ENCODE results near the gene SCGB3A2. TPM values are rescaled to one million over a fixed set of nuclear protein-coding genes. Genes with fewer than 3 reads are reported as not detected.

SCGB3A2 gene
- total RNA-seq, 1 donor from 2014 or later, result not detected

DNA sequence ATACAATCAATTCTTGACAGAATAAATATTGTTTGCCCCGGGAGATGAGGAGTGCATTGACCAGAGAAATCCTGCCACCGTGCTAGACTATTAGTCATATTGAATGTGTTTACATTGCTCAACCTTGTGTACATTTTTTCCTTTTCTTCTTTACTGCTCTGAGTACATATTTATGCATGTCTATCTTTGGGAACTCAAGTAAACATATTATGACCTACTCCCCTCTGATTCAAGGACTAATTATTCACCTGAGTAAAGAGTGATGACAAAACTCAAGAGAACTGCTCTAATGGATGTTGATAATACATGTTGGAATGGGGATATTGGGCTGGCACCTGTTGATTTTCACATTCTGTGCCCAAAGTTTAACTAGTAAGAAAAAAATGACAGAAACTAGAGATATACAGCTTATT, 43.1 kb upstream of the SCGB3A2 start:
- H3K4me3 Mint-ChIP-seq, result no peak overlapping the region
- no peaks in the 10 kb centered on the region for H3K27me3 Mint-ChIP-seq (ENCODE audit: insufficient read depth, low read depth)
- H3K9me3 Mint-ChIP-seq, result no peaks in the 10 kb centered on the region
- no peak overlapping the region for H3K4me3 ChIP-seq
- H4K20me1 ChIP-seq (ENCODE audit: low read depth), result no peaks in the 10 kb centered on the region
- DNase-seq (ENCODE audit: low spot score), result no peak
- H3K36me3 ChIP-seq, result no peaks in the 10 kb centered on the region
- no peak overlapping the region for H3K27ac ChIP-seq
- H3K9ac ChIP-seq, result no peak overlapping the region
- H3K4me1 ChIP-seq, result no peaks in the 10 kb centered on the region
- no peaks in the 10 kb centered on the region for H3K27me3 ChIP-seq
- H3F3A ChIP-seq (ENCODE audit: low read depth), result no peaks in the 10 kb centered on the region
- H3K79me2 ChIP-seq (ENCODE audit: low read depth), result no peaks in the 10 kb centered on the region
- no peak overlapping the region for H3K27ac Mint-ChIP-seq
- H3K9me3 ChIP-seq (ENCODE audit: low read depth), result no peaks in the 10 kb centered on the region
- H3K4me1 Mint-ChIP-seq, result peaks cover 7% of the 10 kb centered on the region
- TF ChIP-seq EZH2phosphoT487 (IDR thresholded peaks at IDR 0.05), result no peak
- TF ChIP-seq, protein P1, sequence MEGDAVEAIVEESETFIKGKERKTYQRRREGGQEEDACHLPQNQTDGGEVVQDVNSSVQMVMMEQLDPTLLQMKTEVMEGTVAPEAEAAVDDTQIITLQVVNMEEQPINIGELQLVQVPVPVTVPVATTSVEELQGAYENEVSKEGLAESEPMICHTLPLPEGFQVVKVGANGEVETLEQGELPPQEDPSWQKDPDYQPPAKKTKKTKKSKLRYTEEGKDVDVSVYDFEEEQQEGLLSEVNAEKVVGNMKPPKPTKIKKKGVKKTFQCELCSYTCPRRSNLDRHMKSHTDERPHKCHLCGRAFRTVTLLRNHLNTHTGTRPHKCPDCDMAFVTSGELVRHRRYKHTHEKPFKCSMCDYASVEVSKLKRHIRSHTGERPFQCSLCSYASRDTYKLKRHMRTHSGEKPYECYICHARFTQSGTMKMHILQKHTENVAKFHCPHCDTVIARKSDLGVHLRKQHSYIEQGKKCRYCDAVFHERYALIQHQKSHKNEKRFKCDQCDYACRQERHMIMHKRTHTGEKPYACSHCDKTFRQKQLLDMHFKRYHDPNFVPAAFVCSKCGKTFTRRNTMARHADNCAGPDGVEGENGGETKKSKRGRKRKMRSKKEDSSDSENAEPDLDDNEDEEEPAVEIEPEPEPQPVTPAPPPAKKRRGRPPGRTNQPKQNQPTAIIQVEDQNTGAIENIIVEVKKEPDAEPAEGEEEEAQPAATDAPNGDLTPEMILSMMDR (IDR thresholded peaks at IDR 0.05), result no peak
- TF ChIP-seq EZH2 (IDR thresholded peaks at IDR 0.05), result no peak
- H3K36me3 Mint-ChIP-seq, result no peaks in the 10 kb centered on the region
- H3K4me2 ChIP-seq, result no peak overlapping the region
- no peak overlapping the region for H2AFZ ChIP-seq (replicated peaks)

DNA sequence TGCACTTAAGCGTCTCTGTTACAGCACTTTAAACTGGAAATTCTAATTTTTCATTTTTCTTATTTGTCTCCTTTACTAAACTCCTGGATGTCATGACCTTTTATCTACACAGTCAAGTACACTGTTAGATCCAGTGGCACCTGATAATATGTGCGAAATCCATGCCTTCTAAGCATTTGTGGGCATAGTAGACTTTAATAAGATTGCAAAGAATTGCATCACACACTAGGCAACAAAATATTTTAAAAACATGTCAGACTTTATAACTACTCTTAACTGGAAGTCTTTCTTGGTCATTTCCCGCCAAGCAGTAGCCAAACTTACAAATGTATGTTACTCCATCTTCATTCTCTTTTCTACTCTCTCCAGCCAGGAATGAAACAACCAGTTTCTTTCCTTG, 42.1 kb upstream of the SCGB3A2 start:
- DNase-seq (ENCODE audit: low spot score), result no peak
- Mint-ChIP-seq H3K4me1 (peaks cover 7% of the 10 kb centered on the region), H3K27ac (no peak overlapping the region), H3K27me3 (ENCODE audit: insufficient read depth, low read depth) (no peaks in the 10 kb centered on the region), H3K4me3 (no peak overlapping the region), H3K36me3 (no peaks in the 10 kb centered on the region), H3K9me3 (no peaks in the 10 kb centered on the region)
- Histone ChIP-seq H3K4me1 (no peaks in the 10 kb centered on the region), H3K36me3 (no peaks in the 10 kb centered on the region), H4K20me1 (ENCODE audit: low read depth) (no peaks in the 10 kb centered on the region), H3K4me3 (no peak overlapping the region), H3K27me3 (no peaks in the 10 kb centered on the region), H3K9me3 (ENCODE audit: low read depth) (no peaks in the 10 kb centered on the region), H3K4me2 (no peak overlapping the region), H3K9ac (no peak overlapping the region), H2AFZ (replicated peaks) (no peak overlapping the region), H3F3A (ENCODE audit: low read depth) (no peaks in the 10 kb centered on the region), H3K27ac (no peak overlapping the region), H3K79me2 (ENCODE audit: low read depth) (no peaks in the 10 kb centered on the region)
- TF ChIP-seq EZH2phosphoT487 (IDR thresholded peaks at IDR 0.05), result no peak
- TF ChIP-seq, protein P1 (IDR thresholded peaks at IDR 0.05), result no peak
- TF ChIP-seq EZH2 (IDR thresholded peaks at IDR 0.05), result no peak

DNA sequence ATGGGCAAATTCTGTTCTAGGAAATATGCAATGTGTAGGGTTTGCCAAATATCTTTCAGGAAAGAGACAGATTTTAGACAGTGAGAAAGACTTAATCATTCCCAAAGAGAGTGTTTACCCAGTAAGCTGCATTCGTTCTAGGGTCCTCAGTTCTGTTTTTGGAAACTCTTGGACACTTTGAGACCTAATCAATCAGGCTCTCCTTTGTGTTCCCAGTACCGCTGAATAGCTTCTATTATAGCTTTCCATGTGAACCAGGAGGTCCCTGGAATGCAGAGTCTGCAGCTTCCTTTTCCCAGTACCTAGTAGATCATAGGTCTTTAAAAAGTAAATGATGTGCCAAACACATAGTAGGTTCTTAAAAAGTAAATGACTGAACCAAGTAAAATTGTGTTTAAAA, 35.6 kb upstream of the SCGB3A2 start:
- DNase-seq (ENCODE audit: low spot score), result no peak
- Histone ChIP-seq H3K79me2 (ENCODE audit: low read depth) (no peaks in the 10 kb centered on the region), H3K9me3 (ENCODE audit: low read depth) (no peaks in the 10 kb centered on the region), H3K27me3 (no peaks in the 10 kb centered on the region), H3K4me3 (no peak overlapping the region), H3F3A (ENCODE audit: low read depth) (no peaks in the 10 kb centered on the region), H3K27ac (no peak overlapping the region), H3K4me1 (peaks cover 5% of the 10 kb centered on the region), H3K36me3 (no peaks in the 10 kb centered on the region), H4K20me1 (ENCODE audit: low read depth) (no peaks in the 10 kb centered on the region), H2AFZ (replicated peaks) (no peak overlapping the region), H3K9ac (no peak overlapping the region), H3K4me2 (no peak overlapping the region)
- Mint-ChIP-seq H3K27me3 (ENCODE audit: insufficient read depth, low read depth) (no peaks in the 10 kb centered on the region), H3K4me3 (no peak overlapping the region), H3K27ac (no peak overlapping the region), H3K36me3 (no peaks in the 10 kb centered on the region), H3K9me3 (no peaks in the 10 kb centered on the region), H3K4me1 (no peaks in the 10 kb centered on the region)
- TF ChIP-seq, protein P1 (IDR thresholded peaks at IDR 0.05), result no peak
- TF ChIP-seq EZH2phosphoT487 (IDR thresholded peaks at IDR 0.05), result no peak
- TF ChIP-seq EZH2 (IDR thresholded peaks at IDR 0.05), result no peak
